LNCaP clone FGC (cell line): ENCODE measurements around the gene ADARB2.

ENCODE experiments used
- DNase-seq: peaks from one replicate; pipeline ENCODE4 v3.0.0-alpha.2; 2011; ENCODE audit warnings: low read depth
- H3K4me3 ChIP-seq: 2 replicates; pipeline ENCODE4 v1.5.1; 2011; ENCODE audit warnings: mild to moderate bottlenecking, low read depth, low read length, control low read depth
- CTCF ChIP-seq: IDR thresholded peaks from 2 replicates; pipeline ENCODE4 v1.5.1; 2012; ENCODE audit warnings: mild to moderate bottlenecking; ENCODE audit not compliant: control insufficient read depth, insufficient read depth; ENCODE audit errors: extremely low read depth

Gene ADARB2

DNA sequence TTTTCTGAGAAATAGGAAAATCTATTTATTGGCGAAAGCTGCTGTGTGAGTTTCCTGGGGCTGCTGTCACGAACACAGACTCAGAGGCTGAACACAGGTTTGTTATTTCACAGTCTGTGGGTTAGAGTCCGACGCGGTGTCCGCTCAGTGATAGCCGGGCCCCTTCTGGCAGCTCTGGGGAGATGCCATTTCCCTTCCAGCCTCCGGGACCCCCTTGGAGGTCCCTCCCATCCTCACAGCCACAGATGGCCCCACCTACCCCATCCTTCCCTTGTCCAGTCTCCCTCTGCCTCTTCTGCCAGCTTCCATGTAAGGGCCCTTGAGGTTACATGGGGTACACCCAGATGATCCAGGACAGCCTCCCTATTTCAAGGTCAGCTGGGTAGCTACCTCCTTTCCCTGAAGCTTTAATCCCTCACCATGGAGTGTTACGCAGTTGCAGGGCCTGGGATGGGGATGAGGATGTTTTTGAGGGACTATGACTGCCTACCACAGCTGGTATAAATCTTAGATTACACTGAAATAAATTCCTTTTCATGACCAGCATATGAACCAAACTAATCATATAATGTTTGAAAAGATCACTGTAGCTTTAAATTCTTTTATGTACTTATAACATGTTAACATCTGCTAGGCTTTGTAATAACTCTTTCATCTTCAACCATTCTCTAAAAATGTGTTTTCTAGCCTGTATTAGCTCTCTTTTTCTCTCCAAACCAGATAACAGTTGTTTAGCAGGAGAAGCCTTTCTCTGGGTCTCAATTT lies 582.6 kb downstream of the ADARB2 start:
- no peak for DNase-seq
- no peak for TF ChIP-seq CTCF
- H3K4me3 ChIP-seq, result no peak overlapping the region

GRCh38 chr10:1153805-1154351 lies 583.4 kb downstream of the ADARB2 start:
- TF ChIP-seq CTCF, result no peak
- DNase-seq, result no peak
- H3K4me3 ChIP-seq, result no peak overlapping the region

DNA sequence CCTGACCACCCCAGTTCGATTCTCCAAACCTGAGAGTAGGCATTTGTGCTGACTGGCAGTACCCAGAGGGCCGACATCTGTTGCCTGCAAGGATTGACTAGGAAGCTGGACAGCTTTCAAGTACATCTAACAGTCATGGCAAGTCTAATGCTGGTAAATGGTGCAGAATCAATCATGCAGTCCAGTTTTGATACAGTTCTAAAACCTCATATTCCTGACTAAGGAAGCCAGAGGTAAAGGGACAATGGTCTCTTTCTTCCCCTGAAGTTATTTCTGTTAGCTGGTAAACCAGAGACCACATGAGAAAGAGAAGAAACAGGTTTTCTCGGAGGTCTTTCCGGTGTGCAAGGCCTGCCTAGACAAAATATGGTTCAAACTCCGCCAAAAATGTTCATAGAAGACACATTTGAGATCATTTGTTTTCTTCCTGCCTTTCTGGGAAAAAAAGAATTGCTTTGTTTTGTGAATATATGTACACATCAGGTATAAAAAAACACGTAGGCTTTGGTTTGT lies 584.0 kb downstream of the ADARB2 start:
- DNase-seq, result no peak
- TF ChIP-seq CTCF, result no peak

DNA sequence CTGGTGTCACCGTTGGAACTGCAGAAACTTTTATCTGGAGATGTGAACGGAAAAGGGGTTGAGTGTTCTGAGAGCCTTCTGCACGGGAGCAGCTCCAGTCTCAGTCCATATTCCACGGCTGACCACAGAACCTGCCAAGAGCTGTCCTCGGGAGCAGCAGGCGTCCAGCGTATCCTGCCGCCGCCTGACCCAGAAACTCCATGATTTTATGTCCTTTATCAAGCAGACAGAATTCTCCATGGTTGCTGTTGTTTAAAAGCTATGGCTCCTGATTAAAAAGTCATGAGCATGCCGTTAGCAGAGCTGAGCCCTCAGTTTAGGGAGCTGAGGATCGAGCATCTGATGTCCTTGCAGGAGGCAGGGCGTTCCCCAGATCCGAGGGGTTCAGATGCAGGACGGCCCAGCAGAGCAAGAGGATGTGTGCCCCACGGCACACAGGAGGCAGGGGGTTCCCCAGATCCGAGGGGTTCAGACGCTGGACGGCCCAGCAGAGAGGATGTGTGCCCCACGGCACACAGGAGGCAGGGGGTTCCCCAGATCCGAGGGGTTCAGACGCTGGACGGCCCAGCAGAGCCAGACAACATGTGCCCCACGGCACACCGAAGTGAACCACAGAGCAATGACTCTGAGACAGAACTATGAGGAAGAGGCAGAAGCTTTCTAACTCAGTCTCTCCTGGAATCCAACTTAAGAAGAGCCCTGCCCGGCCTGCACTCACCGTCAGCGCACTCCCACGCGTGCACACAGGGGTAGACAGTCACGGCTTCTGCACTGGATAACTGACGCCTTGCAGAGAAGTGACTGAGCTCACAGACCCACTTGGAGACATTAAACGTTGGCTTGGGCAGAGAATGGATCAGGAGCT lies 584.7 kb downstream of the ADARB2 start:
- DNase-seq, result no peak

More for the DNA sequence above, 584.0 kb downstream of the ADARB2 start:
- H3K4me3 ChIP-seq, result no peak overlapping the region

GRCh38 chr10:1151076-1152033 lies 586.0 kb downstream of the ADARB2 start:
- no peak overlapping the region for H3K4me3 ChIP-seq
- TF ChIP-seq CTCF, result no peak
- no peak for DNase-seq

More for the DNA sequence above, 584.7 kb downstream of the ADARB2 start:
- TF ChIP-seq CTCF, result no peak
- H3K4me3 ChIP-seq, result no peak overlapping the region

- DNase-seq, result no peak
- TF ChIP-seq CTCF, result no peak
- H3K4me3 ChIP-seq, result no peak overlapping the region
Measured at GRCh38 chr10:1150638-1150955, 586.7 kb downstream of the ADARB2 start.
